ENCODE data around the gene NEURL4.

Gene NEURL4

DNA sequence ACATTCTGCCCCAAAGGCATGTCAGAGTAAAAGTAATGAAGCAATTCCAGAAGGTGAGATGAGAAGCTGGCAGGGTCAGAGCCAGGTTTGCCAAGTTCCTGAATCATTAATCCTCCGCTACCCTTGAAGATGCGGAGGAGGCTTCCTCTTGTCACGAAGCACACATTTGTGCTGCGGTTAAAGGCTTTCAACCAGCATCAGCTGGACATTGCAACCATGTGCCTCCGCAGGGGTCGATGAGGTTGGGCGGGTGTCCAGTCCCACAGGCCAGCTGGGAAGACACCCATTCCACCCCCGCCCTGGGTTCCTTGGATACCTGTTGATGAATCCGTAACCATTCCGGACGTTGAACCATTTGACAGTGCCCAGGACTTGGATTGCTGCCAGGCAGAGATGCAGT is 36.0 kb downstream of the NEURL4 start:
- Histone ChIP-seq H3K36me3 (no peaks in the 10 kb centered on the region), H3K9ac (no peak overlapping the region), H3K4me3 (no peak overlapping the region), H3K27ac (no peak overlapping the region), H3K9me3 (no peaks in the 10 kb centered on the region), H3K4me2 (peak overlapping the region; percentile 23; the same call in 1 of the 2 replicates), H3K27me3 (peaks cover 66% of the 10 kb centered on the region), H3K4me1 (peaks cover 42% of the 10 kb centered on the region), H4K20me1 (no peaks in the 10 kb centered on the region)
- TF ChIP-seq Cebpa-rat (IDR thresholded peaks at IDR 0.05): no peak

DNA sequence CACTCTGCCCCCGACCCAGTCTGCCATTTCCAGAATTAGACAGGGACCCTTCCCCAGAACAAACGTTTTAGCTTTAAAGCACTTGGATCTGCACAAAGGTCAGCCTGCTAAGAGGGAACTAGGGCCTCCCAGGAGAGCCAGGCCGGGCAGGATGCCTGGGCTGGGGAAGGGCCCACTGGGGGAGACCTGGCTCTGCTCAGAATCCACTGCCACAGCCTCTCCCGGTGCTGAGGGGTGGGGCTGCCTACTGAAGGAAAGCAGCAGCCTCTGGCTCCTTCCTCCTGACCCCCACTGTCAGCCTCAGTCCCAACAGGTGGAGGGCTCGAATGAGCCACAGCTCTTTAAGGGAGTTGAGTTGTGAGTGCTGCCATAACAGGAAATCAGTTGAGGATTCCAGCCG is 36.4 kb downstream of the NEURL4 start:
- no peak overlapping the region for H3K9ac ChIP-seq
- peak overlapping the region; percentile 23; the same call in 1 of the 2 replicates for H3K4me2 ChIP-seq
- H3K4me1 ChIP-seq: peaks cover 42% of the 10 kb centered on the region
- H3K27ac ChIP-seq: no peak overlapping the region
- H3K4me3 ChIP-seq: no peak overlapping the region
- H3K27me3 ChIP-seq: peaks cover 66% of the 10 kb centered on the region
- no peaks in the 10 kb centered on the region for H3K9me3 ChIP-seq
- no peaks in the 10 kb centered on the region for H4K20me1 ChIP-seq
- no peaks in the 10 kb centered on the region for H3K36me3 ChIP-seq
- no peak for TF ChIP-seq Cebpa-rat (IDR thresholded peaks at IDR 0.05)

GRCh38 chr17:7292194-7292593 is 36.9 kb downstream of the NEURL4 start:
- no peak overlapping the region for H3K9ac ChIP-seq
- H3K27ac ChIP-seq: no peak overlapping the region
- no peak overlapping the region for H3K4me2 ChIP-seq
- H3K36me3 ChIP-seq: no peaks in the 10 kb centered on the region
- peaks cover 42% of the 10 kb centered on the region for H3K4me1 ChIP-seq
- peaks cover 66% of the 10 kb centered on the region for H3K27me3 ChIP-seq
- H3K4me3 ChIP-seq: no peak overlapping the region
- no peaks in the 10 kb centered on the region for H4K20me1 ChIP-seq
- no peak for TF ChIP-seq Cebpa-rat (IDR thresholded peaks at IDR 0.05)
- no peaks in the 10 kb centered on the region for H3K9me3 ChIP-seq

- Histone ChIP-seq H3K27ac (no peak overlapping the region), H3K4me3 (no peak overlapping the region), H4K20me1 (no peaks in the 10 kb centered on the region), H3K4me1 (peaks cover 42% of the 10 kb centered on the region), H3K9ac (no peak overlapping the region), H3K9me3 (no peaks in the 10 kb centered on the region), H3K4me2 (no peak overlapping the region), H3K36me3 (no peaks in the 10 kb centered on the region), H3K27me3 (peaks cover 51% of the 10 kb centered on the region)
- no peak for TF ChIP-seq Cebpa-rat (IDR thresholded peaks at IDR 0.05)
Observed at GRCh38 chr17:7290685-7291084, 38.5 kb downstream of the NEURL4 start.

DNA sequence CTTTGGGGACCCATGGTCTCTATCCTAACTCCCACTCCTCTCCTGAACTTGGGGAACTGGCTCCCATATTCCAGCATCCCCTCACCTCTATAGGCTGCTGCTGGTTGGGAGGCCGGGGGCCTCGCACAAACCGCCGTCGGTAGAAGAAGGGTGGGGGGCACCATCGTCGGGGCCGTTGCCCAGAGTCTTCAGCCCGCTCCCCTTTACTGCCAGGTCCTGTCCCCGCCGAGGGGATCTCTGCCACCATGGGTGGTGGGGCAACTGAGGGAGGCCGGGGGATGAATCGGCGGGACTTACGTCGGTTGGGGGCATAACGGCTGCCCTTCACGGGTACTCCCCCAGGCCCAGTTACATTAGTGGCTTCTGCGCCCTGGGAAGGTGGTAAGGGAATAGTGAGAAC is 39.0 kb downstream of the NEURL4 start:
- H3K27me3 ChIP-seq: peaks cover 46% of the 10 kb centered on the region
- no peak for TF ChIP-seq Cebpa-rat (IDR thresholded peaks at IDR 0.05)
- no peaks in the 10 kb centered on the region for H3K9me3 ChIP-seq
- peaks cover 37% of the 10 kb centered on the region for H3K4me1 ChIP-seq
- H3K4me3 ChIP-seq: no peak overlapping the region
- no peak overlapping the region for H3K9ac ChIP-seq
- no peak overlapping the region for H3K4me2 ChIP-seq
- H3K36me3 ChIP-seq: no peaks in the 10 kb centered on the region
- no peak overlapping the region for H3K27ac ChIP-seq
- H4K20me1 ChIP-seq: no peaks in the 10 kb centered on the region

DNA sequence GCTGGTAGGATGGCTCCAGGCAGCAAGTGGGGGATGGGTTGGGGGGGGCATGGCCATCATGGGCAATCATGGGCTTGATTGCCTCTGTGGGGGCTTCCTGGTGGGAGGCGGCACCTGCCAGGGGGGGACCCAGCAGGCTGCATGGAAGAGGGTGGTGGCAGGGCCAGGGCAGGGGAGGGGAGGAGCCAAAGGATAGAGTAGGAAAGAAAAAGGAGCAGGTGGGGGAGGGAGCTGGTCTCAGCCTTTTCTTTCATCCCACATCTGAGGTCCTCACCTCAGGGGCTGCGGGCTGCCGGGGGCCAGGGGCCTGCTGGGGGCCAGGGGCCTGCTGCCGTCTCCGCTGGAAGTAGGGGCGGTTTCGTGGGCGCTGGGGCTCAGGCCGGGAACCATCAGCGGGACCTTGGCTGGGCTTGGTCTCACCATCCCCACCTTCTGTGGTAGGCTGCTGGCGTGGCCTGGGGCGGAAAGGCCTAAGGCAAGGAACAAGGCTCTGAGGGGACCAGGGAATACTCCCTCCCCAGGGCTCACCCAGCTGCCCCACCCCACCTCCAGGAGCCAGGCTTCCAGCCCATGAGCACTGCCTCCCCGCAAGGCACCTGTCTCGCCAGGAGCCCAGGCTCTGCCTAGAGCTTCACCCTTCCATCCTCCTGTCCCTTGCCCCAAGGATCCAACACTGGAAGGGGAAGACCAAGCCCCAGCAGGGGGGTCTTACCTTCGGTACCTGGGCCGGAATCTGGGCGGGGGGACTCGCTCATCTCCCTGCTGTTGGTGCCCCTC is 39.7 kb downstream of the NEURL4 start:
- H3K4me2 ChIP-seq: no peak overlapping the region
- H3K27ac ChIP-seq: no peak overlapping the region
- H4K20me1 ChIP-seq: no peaks in the 10 kb centered on the region
- peaks cover 39% of the 10 kb centered on the region for H3K27me3 ChIP-seq
- no peak overlapping the region for H3K4me3 ChIP-seq
- no peak overlapping the region for H3K9ac ChIP-seq
- no peaks in the 10 kb centered on the region for H3K9me3 ChIP-seq
- peaks cover 30% of the 10 kb centered on the region for H3K4me1 ChIP-seq
- H3K36me3 ChIP-seq: no peaks in the 10 kb centered on the region
- TF ChIP-seq Cebpa-rat (IDR thresholded peaks at IDR 0.05): no peak

DNA sequence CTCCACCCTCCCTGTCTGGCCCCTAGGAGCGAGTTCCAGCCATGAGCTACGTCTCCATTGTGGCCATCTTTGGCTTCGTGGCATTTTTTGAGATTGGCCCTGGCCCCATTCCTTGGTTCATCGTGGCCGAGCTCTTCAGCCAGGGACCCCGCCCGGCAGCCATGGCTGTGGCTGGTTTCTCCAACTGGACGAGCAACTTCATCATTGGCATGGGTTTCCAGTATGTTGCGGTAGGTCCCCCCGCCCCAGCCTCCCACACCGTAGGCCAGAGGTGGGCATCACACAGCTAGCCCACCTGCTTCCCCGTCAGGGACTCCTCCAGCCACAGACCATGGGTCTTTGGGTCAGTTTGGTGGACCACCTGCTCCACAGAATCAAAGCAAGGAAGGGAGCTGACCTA is 43.5 kb downstream of the NEURL4 start:
- Histone ChIP-seq H3K4me1 (peaks cover 34% of the 10 kb centered on the region), H3K9me3 (no peaks in the 10 kb centered on the region), H3K4me2 (no peak overlapping the region), H3K4me3 (no peak overlapping the region), H3K9ac (no peak overlapping the region), H3K27me3 (peaks cover 16% of the 10 kb centered on the region), H3K27ac (no peak overlapping the region), H3K36me3 (no peaks in the 10 kb centered on the region), H4K20me1 (peaks cover 6% of the 10 kb centered on the region; the same call in 1 of the 2 replicates)
- no peak for TF ChIP-seq Cebpa-rat (IDR thresholded peaks at IDR 0.05)

GRCh38 chr17:7284911-7285310 is 44.2 kb downstream of the NEURL4 start:
- Histone ChIP-seq H3K27me3 (peaks cover 10% of the 10 kb centered on the region), H4K20me1 (peaks cover 6% of the 10 kb centered on the region; the same call in 1 of the 2 replicates), H3K9me3 (no peaks in the 10 kb centered on the region), H3K4me2 (no peak overlapping the region), H3K4me3 (no peak overlapping the region), H3K9ac (no peak overlapping the region), H3K27ac (no peak overlapping the region), H3K36me3 (no peaks in the 10 kb centered on the region), H3K4me1 (peaks cover 34% of the 10 kb centered on the region)
- no peak for TF ChIP-seq Cebpa-rat (IDR thresholded peaks at IDR 0.05)

DNA sequence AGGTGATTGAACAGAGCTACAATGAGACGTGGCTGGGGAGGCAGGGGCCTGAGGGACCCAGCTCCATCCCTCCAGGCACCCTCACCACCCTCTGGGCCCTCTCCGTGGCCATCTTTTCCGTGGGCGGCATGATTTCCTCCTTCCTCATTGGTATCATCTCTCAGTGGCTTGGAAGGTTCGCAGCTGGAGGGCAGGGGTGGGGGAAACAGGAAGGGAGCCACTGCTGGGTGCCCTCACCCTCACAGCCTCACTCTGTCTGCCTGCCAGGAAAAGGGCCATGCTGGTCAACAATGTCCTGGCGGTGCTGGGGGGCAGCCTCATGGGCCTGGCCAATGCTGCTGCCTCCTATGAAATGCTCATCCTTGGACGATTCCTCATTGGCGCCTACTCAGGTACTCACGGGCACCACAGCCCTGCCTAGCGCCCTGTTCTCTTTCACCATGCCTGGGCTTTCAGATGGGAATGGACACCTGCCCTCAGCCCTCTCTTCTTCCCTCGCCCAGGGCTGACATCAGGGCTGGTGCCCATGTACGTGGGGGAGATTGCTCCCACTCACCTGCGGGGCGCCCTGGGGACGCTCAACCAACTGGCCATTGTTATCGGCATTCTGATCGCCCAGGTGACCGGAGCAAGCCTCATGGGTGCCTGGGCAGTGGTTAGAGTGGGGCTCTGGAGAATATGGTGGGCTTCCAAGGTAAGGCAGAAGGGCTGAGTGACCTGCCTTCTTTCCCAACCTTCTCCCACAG is 45.5 kb downstream of the NEURL4 start:
- Histone ChIP-seq H3K9me3 (no peaks in the 10 kb centered on the region), H3K4me1 (peaks cover 34% of the 10 kb centered on the region), H4K20me1 (peaks cover 6% of the 10 kb centered on the region; the same call in 1 of the 2 replicates), H3K27me3 (peaks cover 10% of the 10 kb centered on the region), H3K36me3 (no peaks in the 10 kb centered on the region), H3K4me3 (no peak overlapping the region), H3K4me2 (peak overlapping the region; percentile 100), H3K9ac (no peak overlapping the region), H3K27ac (no peak overlapping the region)
- TF ChIP-seq Cebpa-rat (IDR thresholded peaks at IDR 0.05): no peak

DNA sequence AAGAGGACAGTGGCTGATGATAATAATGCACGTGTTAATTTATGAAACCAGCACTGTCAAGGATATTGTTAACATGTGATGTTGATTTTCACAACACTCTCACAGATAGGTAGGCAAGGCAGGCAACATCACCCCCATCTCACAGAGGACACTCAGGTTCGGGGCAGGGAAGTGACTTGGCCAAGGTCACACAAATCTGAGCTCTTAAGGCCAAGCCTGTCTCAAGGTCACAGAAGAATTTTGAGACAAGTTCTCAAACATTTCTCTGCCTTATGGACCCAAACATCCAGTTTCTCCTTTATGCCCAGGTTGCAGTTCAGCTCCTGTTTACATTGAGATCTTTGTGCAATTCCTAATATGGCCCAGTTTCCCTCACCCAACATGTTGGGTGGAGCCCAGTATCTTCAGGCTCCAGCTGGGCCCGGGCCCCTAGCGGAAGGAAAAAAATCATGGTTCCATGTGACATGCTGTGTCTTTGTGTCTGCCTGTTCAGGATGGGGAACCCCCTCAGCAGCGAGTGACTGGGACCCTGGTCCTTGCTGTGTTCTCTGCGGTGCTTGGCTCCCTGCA is 46.3 kb downstream of the NEURL4 start:
- no peak for TF ChIP-seq Cebpa-rat (IDR thresholded peaks at IDR 0.05)

More for the DNA sequence above, 46.3 kb downstream of the NEURL4 start:
- no peaks in the 10 kb centered on the region for H3K9me3 ChIP-seq
- no peak overlapping the region for H3K27ac ChIP-seq
- peaks cover 10% of the 10 kb centered on the region for H3K27me3 ChIP-seq
- H3K9ac ChIP-seq: peak overlapping the region; percentile 76; the same call in 1 of the 2 replicates
- peak overlapping the region; percentile 68 for H3K4me3 ChIP-seq
- H4K20me1 ChIP-seq: peaks cover 6% of the 10 kb centered on the region; the same call in 1 of the 2 replicates
- H3K4me2 ChIP-seq: peak overlapping the region; percentile 100
- H3K36me3 ChIP-seq: no peaks in the 10 kb centered on the region
- H3K4me1 ChIP-seq: peaks cover 34% of the 10 kb centered on the region
